ENCODE data around the gene SCARF2.
"Not testable (repeated sequence)": the region's sequence is repeated elsewhere in the genome, so short reads cannot be mapped to it uniquely, and the experiment has no call there.

Gene SCARF2

DNA sequence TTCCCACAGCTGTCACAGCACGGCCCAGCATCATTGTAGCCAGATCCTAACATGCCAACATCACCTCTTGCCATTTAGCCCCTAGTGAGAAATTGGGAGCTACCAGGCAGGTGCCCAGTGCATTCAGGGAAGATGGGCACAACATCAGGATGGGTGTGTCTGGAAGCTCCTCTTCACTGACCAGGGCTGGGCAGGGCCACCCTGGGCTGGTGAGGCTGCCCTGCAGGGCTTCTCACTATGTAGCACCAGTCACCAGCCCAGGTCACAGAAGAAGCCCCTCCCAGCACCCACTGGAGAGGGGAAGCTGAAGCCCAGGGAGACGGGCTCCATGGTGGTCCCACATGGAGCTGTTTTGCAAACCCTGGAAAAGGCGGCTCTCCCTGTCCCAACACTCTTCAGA is 29.8 kb downstream of the SCARF2 start:
- DNase-seq, result no peak

DNA sequence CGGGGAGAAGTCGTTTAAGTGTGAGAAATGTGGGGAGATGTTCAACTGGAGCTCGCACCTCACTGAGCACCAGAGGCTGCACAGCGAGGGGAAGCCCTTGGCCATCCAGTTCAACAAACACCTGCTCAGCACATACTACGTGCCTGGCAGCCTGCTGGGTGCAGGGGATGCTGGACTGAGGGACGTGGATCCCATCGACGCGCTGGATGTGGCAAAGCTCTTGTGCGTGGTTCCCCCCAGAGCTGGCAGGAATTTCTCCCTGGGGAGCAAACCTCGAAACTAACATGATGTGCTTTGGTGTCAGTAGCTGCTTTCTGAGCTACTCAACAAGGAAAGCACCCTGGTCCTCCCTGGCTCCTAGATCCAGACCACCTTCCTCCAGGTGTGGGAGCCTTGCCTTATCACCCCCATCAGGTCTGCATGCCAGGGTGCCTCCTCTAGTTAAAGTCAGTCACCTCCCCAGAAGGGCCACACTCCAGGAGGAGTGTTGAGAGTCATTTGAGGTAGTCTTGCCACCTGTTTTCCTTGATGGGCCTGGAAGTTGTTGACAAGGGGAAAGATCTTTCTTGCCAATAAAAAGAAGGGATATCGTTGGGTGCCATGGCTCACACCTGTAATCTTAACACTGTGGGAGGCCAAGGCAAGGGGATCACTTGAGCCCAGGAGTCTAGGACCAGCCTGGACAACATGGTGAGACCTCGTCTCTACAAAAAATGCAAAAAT is 30.8 kb downstream of the SCARF2 start:
- DNase-seq, result no peak

DNA sequence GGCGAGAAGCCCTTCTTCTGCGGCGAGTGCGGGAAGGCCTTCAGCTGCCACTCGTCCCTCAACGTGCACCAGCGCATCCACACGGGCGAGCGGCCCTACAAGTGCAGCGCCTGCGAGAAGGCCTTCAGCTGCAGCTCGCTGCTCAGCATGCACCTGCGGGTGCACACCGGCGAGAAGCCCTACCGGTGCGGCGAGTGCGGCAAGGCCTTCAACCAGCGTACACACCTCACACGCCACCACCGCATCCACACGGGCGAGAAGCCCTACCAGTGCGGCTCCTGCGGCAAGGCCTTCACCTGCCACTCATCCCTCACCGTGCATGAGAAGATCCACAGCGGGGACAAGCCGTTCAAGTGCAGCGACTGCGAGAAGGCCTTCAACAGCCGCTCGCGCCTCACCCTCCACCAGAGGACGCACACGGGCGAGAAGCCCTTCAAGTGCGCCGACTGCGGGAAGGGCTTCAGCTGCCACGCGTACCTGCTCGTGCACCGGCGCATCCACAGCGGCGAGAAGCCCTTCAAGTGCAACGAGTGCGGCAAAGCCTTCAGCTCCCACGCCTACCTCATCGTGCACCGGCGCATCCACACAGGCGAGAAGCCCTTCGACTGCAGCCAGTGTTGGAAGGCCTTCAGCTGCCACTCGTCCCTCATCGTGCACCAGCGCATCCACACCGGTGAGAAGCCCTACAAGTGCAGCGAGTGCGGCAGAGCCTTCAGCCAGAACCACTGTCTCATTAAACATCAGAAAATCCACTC is 31.5 kb downstream of the SCARF2 start:
- no peak for DNase-seq

DNA sequence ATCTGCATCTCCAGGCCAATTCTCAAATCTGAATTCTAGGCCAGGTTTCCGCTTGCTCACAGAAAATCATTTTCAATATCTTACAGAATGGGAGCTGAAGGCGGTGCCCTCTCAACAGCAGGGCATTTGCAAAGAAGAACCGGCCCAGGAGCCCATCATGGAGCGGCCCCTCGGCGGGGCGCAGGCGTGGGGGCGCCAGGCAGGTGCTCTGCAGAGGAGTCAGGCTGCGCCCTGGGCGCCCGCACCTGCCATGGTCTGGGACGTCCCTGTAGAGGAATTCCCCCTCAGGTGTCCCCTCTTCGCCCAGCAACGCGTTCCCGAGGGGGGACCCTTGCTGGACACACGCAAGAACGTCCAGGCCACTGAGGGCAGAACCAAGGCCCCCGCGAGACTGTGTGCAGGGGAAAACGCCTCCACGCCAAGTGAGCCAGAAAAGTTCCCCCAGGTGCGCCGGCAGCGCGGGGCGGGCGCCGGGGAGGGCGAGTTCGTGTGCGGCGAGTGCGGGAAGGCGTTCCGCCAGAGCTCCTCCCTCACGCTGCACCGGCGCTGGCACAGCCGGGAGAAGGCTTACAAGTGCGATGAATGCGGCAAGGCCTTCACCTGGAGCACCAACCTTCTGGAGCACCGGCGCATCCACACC is 32.2 kb downstream of the SCARF2 start:
- no peak for DNase-seq

DNA sequence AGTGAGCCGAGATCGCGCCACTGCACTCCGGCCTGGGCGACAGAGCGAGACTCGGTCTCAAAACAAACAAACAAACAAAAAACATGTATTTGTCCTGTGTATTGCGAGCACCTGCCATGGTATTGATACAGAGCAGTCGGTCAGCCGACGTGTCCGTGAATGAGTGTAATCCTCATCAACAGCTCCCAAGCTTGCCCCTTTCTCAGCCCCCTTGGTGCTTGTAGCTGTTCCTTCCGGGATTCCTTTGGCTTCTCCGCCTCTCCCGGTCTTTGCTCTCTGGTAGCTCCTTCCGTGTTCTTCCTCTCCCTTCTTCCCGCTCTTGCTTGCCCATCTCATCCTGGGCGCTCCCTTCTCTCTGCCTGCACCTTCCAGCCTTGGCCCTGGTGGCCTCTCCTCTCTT is 32.7 kb downstream of the SCARF2 start:
- DNase-seq, result no peak

DNA sequence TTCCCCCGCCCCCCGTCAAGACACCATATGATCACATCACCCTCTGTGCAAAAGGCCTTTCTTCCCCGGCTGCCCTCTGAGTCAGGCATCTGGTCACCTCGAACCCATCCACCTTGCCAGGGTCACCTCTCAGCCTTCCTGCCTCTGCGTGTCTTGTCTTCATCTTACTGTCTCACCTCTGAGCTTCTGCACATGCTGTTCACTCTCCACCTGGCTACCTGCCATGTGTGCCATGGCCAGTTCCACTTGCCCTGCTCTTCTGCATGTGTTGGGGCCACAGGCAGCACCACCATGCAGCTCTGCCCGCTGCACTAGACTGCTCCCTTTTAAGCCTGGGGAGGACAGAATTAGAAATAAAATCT is 33.9 kb downstream of the SCARF2 start:
- DNase-seq, result no peak

DNA sequence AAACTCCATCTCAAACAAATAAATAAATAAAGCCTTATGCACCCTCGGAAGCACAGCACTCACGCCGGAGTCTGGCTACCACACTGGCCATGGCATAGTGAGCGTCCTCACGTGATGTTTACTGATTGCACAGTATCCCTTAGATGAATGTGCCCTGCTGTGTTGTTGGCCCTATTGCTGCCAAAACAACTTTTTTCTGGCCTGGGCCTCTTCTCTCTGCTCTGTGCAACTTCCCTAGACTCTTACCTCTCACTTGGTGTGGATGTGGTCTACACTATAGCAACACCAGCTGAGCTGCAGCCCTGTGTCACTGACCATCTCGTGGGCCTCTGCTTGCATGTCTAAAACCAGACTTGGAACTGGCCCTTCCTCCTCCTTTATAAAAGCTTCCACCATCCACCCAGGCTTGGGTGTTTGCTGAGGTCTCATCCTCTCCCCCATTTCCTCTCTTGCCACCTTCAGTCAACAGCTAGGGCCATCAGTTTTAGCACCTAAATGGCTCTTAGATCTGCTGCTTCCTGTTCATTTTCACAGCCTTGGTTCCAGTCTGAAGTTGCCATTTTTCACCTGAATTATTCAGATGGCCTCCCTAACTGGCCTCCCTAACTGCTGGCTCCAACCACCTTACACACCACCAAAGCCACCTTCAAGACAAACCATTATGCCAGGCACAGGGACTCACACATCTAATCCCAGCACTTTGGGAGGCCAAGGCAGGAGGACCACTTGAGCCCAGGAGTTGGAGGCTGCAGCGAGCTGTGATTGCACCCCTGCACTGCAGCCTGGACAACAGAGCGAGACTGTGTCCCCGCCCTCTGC is 34.5 kb downstream of the SCARF2 start:
- DNase-seq, result no peak

DNA sequence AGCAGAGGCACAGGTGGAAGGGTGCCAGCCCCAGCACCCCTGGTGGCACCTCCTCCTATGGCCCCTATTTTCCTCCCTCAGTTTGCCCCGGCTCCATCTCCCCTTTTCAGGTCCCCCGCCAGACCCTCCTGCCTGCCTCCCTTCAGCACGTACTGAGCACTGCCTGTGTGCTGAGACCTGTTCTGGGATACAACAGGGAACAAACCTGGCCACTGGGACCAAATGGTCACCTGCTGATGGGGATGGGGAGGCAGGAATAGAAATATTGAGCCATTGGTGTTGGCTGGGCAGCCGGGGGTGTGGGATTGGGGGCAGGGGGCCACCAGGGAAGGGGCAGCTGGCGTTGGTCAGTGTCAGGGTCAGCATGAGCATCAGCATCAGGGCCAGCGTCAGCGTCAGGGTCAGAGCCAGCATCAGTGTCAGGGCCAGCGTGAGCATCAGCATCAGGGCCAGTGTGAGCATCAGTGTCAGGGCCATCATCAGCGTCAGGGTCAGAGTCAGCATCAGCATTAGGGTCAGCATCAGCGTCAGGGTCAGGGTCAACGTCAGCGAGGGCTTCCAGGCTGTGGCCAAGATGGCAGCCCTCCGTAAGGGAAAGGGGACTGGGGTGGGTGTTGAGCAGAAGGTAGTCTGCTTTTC is 36.1 kb downstream of the SCARF2 start:
- no peak for DNase-seq

DNA sequence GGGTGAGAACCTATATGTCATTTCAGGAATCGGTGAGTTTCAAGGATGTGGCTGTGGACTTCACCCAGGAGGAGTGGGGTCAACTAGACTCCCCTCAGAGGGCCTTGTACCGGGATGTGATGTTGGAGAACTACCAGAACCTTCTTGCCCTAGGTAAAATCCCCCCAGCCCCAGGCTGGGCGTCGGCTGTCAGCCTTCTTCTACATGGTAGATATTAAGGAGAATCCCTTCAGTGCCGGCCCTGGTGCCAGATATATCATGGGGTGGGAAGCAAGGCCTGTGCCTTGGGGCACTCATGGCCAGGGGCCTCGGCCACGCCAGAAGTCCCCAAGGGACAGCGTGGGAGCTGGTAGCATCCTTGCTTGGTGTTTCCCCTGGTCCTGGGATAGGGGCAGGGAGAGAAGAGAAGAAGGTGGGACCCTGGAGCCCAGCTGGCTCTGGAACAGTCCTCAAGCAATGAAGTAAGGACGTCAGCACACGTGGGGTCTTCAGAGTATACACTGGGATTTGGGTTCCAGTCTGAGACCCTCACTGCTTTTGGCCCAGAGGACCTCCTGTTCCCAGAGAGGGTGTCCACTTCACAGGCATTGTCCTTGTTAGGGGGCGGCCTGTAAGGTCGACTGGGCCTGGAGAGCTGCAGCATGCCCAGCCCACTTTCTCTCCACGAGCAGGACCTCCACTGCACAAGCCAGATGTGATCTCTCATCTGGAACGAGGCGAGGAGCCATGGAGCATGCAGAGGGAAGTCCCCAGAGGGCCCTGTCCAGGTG is 36.8 kb downstream of the SCARF2 start:
- DNase-seq, result no peak

DNA sequence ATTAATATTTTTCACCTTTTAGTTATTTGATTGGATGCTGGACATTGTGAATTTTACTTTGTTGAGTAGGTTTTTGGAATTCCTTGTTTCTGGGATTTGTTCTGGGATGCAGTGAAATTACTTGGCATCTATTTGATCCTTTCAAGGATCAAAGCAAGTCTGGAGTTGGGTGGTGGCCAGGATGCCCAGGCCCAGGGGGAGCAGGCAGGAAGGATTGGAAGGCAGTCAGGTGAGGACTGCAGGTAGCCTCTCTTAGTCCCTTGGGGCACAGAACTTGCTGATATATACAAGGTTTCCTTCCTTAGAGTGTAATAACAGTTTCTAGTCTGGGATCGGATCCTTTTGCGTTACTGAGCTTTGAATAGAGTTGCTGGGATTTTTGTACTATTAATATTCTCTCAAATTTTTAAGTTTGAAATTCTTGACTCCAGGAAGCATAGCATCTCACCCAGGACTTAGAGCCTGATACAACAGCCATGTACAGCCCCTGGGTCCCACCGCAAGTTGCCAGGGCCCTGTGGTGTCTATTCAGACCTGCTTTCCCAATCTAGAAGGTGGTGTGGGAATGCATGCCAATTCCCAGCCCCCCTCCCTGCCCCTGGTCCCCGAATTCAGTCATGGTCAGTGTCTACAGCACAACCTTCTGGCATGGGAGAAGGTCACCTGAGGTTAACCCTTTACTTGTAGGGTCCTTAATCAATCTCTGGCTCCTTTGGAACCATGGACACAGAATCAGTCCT is 37.6 kb downstream of the SCARF2 start:
- DNase-seq, result no peak

DNA sequence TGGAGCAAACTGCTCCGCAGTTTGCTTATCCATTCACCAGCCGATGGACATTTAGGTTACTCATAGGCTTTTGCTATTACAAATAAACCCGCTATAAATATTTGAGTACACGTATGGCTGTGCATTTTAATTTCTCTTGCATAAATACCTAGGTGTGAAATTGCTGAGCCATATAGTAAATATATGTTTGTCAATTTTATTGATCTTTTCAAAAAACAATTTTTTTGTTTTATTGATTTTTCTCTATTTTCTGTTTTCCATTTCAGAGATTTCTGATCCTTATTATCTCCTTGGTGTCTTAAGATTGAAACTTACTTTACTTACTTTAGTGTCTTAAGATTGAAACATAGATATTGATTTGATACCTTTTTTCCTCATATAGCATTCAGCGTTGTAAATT is 39.2 kb downstream of the SCARF2 start:
- DNase-seq, result no peak

DNA sequence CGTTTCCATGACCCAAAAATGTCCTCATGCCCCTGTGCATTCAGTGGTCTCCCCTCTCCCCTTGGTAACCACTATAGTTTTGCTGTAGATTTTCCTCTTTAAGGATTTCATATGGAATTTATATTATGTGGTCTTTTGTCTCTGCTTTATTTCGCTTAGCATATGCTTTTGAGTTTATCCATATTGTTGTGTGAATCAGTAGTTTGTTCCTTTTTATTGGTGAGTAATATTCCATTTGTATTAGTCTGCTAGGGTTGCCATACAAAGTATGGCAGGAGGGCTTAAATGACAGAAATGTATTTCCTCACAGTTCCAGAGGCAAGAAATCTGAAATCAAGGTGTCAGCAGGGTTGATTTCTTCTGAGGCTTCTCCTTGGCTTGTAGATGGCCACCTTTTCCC is 40.1 kb downstream of the SCARF2 start:
- DNase-seq, result no peak

DNA sequence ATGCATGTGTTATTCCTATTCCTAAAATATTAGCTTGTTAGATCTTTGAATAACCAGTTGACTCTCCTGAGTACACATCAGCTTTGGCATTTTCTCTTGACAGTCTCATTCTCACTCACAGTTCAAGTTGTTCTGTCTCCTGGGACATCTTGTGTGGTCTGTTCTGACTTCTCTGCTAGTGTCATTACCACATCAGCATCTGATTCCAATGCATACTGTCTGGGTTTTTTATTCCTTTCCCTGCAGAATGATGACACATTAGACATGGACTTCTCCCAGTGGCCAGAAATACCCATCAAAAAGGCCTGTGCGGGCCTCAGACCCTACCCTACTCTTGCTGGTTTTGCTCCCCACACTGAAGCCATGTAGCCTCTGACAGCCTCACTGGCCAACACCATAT is 41.0 kb downstream of the SCARF2 start:
- no peak for DNase-seq

DNA sequence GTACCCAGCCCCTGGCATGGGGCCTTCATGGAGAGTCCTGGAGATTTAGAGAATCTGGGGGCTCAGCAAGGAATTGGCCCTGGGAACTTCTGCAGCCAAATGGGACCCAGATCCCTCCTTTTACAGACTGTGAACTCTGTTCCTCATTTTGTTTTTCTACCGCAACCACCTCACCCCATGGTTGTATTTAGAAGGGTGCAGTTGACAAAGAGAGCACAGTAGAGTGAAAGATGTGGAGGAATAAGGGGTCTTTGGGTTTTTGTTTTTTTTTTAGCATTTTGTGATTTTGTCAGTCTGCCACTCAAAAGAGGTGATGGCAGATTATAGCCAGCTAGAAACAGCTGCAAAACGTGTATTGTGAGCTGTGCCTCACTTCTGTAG is 41.7 kb downstream of the SCARF2 start:
- no peak for DNase-seq

DNA sequence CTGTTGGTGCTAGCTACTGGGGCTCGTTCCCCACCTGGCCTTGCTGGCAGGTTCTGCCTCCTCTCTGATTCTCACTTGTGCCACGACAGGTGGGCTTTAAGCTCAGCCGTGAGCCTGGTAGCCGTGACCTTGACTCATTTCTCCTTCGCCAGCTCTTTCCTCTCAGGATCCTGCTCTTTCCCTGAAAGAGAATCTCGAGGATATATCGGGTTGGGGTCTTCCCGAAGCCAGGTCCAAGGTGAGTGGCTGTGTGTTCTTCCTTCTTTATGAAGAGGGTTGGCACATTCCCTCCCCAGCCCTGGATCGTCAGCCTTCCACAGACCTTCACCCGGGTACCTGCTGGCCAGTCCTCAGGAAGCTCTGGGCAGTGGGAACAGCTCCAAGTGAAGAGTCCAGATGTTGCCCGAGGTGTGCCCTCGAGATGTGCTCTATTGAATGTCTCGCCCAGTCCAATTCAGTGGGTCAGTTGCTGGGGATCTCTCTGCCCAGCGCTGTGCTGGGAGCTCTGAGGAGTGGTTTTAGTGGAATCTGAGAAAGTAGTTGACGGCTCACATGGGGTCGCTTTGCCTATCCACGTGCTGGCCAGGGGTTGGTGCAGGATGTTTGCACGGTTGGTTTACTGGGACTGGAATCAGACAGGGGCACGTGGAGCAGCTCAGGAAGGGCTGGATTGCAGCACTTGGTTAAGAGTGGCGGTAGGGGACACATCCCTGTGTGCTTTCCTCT is 42.3 kb downstream of the SCARF2 start:
- DNase-seq, result no peak

DNA sequence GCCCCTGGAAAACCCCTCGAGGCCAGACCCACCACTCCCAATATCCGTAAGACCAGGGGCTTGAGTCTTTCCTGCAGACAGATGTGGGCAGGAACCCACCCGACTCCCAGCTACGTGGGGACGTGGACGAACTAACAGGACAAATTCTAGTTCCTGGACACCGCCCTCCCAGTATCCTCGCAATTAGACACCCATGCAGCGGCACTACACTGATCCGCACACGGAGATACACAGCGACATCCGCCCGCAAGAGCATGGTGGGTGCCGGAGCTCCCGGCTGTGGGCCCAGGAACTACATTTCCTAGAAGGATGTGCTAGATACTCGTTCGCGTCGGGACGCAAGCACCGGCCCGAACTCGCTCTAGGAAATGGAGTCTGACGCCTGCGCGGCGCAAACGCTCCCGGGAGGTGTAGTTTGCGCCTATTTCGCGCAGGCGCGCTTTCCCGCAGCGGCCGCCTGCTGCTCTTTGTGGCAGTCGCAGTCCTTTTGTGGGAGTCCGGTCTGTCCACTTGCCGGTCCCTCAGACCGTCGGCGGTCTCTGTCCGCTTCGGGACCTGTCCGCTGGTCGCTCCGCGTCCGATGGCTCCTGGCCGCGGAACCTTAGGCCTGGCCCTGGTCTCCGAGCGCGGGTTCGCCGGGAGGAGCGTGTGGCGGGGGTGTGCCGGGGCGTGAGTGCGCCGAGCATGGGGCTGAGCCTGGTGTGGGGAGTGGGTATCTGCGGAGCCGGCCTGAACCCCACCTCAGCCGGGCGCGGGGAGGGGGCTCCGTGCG is 43.7 kb downstream of the SCARF2 start, which contains the start of gene ZNF74:
ZNF74 (plus strand) TSS at position 447 of the 772 bp plus-strand sequence. CDS start 478 bp downstream, outside the sequence.
- peak; percentile 92 for DNase-seq

DNA sequence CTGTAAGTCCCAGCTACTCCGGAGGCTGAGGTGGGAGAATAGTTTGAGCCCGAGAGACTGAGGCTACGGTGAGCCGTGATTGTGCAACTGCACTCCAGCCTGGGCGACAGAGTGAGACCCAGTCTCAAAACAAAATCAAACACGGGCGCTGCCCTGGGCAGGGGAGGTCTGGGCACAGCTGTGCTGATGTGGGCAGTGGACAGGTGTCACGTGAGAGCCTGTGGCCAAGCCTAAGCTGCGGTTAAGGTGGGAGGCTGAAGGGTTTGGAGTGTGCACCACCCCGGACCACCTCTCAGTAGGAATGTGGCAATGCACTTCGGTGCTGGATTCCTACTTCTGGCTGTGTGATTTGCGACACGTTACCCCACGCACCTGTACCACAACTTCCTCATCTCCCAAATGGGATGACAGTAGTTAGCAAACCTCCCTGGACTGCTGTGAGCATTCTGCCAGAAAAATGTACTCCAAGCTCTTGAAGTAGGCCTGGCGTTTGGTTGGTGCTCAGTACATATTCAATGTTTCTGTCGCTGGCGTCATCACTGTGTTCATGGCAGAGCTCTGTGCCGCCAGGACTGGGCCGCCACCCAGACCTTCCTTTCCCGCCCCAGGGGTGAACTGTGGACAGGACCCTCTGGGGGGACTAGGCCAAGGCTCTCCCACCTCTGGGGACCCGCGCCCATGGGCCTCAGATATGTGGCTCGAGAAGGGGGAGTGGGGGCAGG is 44.5 kb downstream of the SCARF2 start:
- peak; percentile 40 for DNase-seq

DNA sequence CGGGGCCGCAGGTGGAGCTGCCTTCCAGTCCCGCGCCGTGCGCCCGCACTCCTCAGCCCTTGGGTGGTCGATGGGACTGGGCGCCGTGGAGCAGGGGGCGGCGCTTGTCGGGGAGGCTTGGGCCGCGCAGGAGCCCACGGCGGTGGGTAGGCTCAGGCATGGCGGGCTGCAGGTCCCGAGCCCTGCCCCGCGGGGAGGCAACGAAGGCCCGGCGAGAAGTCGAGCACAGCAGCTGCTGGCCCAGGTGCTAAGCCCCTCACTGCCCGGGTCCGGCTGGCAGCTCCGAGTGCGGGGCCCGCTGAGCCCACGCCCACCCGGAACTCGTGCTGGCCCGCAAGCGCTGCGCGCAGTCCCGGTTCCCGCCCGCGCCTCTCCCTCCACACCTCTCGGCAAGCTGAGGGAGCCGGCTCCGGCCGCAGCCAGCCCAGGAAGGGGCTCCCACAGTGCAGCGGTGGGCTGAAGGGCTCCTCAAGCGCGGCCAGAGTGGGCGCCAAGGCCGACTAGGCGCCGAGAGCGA is 45.2 kb downstream of the SCARF2 start:
- not testable (repeated sequence) for DNase-seq

DNA sequence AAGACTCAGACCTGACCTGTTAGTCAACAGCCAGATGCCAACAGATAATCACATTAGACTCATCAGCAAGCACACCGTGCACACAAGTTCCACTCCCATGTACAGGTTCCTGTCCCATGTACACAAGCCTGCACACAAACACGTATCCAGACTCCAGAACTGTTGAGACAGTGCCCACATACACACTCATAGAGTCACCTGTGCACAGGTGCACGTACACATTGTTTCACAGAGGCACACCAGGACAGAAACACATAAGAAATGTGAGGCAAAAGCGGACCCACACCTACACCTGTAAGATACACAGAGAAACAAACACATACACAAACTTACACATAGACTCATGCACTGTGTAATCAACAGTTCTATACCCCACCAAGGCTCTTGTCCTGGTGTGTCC is 46.4 kb downstream of the SCARF2 start:
- DNase-seq, result no peak

Data from NCI-H146 (cell line).